Naive B cell (primary cell): ENCODE data around the gene GNAI1. TPM values are rescaled to one million over a fixed set of nuclear protein-coding genes. Genes with fewer than 3 reads are reported as not detected.

Experiments
- ATAC-seq, 2 donors: fragments of 150-1000 bp; cut with Tn5 transposase; 2 replicates each; pipeline ENCODE4 v1.10.0; 2021; ENCODE audit warnings: low read depth in 2 of 2, mild to moderate bottlenecking in 2 of 2, moderate library complexity in 2 of 2
- DNase-seq: peaks from one replicate; pipeline ENCODE4 v3.0.0; 2022
- H3K27ac Mint-ChIP-seq, 6 donors: one replicate each; pipeline ENCODE4 v1.8.0; 2020 to 2022; ENCODE audit warnings: mild to moderate bottlenecking in 6 of 6, mixed read lengths in 6 of 6, moderate library complexity in 5 of 6, inconsistent platforms in 2 of 6
- H3K27me3 Mint-ChIP-seq, 3 donors: one replicate each; pipeline ENCODE4 v1.8.0; 2021 to 2022; ENCODE audit warnings: mixed read lengths in 3 of 3, mild to moderate bottlenecking in 1 of 3
- H3K36me3 Mint-ChIP-seq, 2 donors: one replicate each; pipeline ENCODE4 v1.8.0; 2020 to 2022; ENCODE audit warnings: mixed read lengths in 2 of 2, inconsistent platforms in 1 of 2, mild to moderate bottlenecking in 1 of 2
- H3K4me1 Mint-ChIP-seq, 3 donors: one replicate each; pipeline ENCODE4 v1.8.0; 2020 to 2022; ENCODE audit warnings: mixed read lengths in 3 of 3, inconsistent platforms in 1 of 3, mild to moderate bottlenecking in 1 of 3, moderate library complexity in 1 of 3
- H3K4me3 Mint-ChIP-seq, 8 donors: one replicate each; pipeline ENCODE4 v1.8.0; 2020 to 2022; ENCODE audit warnings: mild to moderate bottlenecking in 8 of 8, mixed read lengths in 8 of 8, moderate library complexity in 8 of 8, inconsistent platforms in 2 of 8
- H3K9me3 Mint-ChIP-seq, 7 donors: one replicate each; pipeline ENCODE4 v1.8.0; 2020 to 2022; ENCODE audit warnings: mixed read lengths in 7 of 7, mild to moderate bottlenecking in 5 of 7, inconsistent platforms in 2 of 7, moderate library complexity in 1 of 7
- polyA plus RNA-seq, 6 donors: library from polyadenylated mRNA; unstranded; fragments of 300-500 nt; fragmentation: Illumina TruSeq; gene quantifications; one replicate each; pipeline ENCODE4 v1.2.3, GENCODE V29; 2021; ENCODE audit warnings: low read depth in 6 of 6

GNAI1 gene
- polyA plus RNA-seq: 1 to 10 TPM in 2 of 6 donors, under 1 TPM in 2, not detected in 2; 0.44 to 1.1 (median 0.93) TPM

- H3K27ac Mint-ChIP-seq: peak within 1 kb of the TSS in 1 of 6 donors; percentile 53
Measured at GRCh38 chr7:80134536-80135308, at the start of gene GNAI1. GNAI1 (plus strand) TSS chr7:80134831; CDS start chr7:80135161, 330 bp downstream.

GRCh38 chr7:80087051-80087770 is 47.4 kb upstream of the GNAI1 start:
- Mint-ChIP-seq H3K9me3 (no peaks in the 10 kb centered on the region), H3K27me3 (no peaks in the 10 kb centered on the region), H3K4me3 (no peak overlapping the region), H3K36me3 (no peaks in the 10 kb centered on the region), H3K4me1 (no peaks in the 10 kb centered on the region), H3K27ac (no peak overlapping the region)
- no peak for ATAC-seq
- no peak for DNase-seq

More at GRCh38 chr7:80134536-80135308, at the start of gene GNAI1:
- Mint-ChIP-seq H3K4me3 (peak within 1 kb of the TSS; percentile 79 to 93 (median 89)), H3K4me1 (peaks cover 16 to 30% (median 18%) of the 10 kb centered on the region in 3 donors), H3K27me3 (peaks cover 31 to 42% (median 38%) of the 10 kb centered on the region in 3 donors), H3K36me3 (peaks cover 0 to 7% of the 10 kb centered on the region in 2 donors), H3K9me3 (peaks cover 0 to 4% (median 0%) of the 10 kb centered on the region in 7 donors)
- DNase-seq (peak; percentile 7), ATAC-seq (peak; percentile 55 to 60)

- no peak for DNase-seq
Measured at GRCh38 chr7:80087771-80088170, 46.9 kb upstream of the GNAI1 start.

GRCh38 chr7:80088705-80089104 is 45.9 kb upstream of the GNAI1 start:
- H3K27ac Mint-ChIP-seq: no peak overlapping the region
- ATAC-seq (no peak), DNase-seq (no peak)
- H3K27me3 Mint-ChIP-seq: no peaks in the 10 kb centered on the region
- no peak overlapping the region for H3K4me3 Mint-ChIP-seq
- H3K9me3 Mint-ChIP-seq: no peaks in the 10 kb centered on the region
- no peaks in the 10 kb centered on the region for H3K4me1 Mint-ChIP-seq
- no peaks in the 10 kb centered on the region for H3K36me3 Mint-ChIP-seq

More at GRCh38 chr7:80087771-80088170, 46.9 kb upstream of the GNAI1 start:
- Mint-ChIP-seq H3K27ac (no peak overlapping the region), H3K9me3 (no peaks in the 10 kb centered on the region), H3K4me1 (no peaks in the 10 kb centered on the region), H3K4me3 (no peak overlapping the region), H3K36me3 (no peaks in the 10 kb centered on the region), H3K27me3 (no peaks in the 10 kb centered on the region)
- ATAC-seq: no peak

GRCh38 chr7:80089366-80089765 is 45.3 kb upstream of the GNAI1 start:
- Mint-ChIP-seq H3K27ac (no peak overlapping the region), H3K4me1 (no peaks in the 10 kb centered on the region), H3K9me3 (no peaks in the 10 kb centered on the region), H3K4me3 (no peak overlapping the region), H3K36me3 (no peaks in the 10 kb centered on the region), H3K27me3 (no peaks in the 10 kb centered on the region)
- DNase-seq (no peak), ATAC-seq (no peak)

DNA sequence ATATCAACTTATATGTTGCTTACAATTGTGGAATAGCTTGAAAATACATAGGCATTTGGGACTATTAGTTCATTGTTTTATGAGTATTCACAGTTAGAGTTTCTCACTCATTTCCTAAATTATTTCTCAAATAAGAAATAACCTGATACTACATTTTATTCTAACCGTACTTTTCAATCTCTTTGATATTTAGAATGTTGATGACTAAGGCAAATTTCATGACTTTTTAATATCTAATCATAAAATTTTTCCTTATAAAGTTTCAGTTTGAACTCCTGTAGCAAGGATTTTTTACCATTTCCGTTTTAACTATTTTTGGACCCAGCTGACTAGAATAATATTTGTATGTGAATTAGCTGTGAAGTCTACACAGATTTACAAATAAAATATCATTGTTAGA is 41.3 kb upstream of the GNAI1 start:
- no peaks in the 10 kb centered on the region for H3K4me1 Mint-ChIP-seq
- no peak overlapping the region for H3K27ac Mint-ChIP-seq
- no peaks in the 10 kb centered on the region for H3K9me3 Mint-ChIP-seq
- H3K27me3 Mint-ChIP-seq: no peaks in the 10 kb centered on the region
- no peak for ATAC-seq
- no peak for DNase-seq
- H3K36me3 Mint-ChIP-seq: no peaks in the 10 kb centered on the region
- no peak overlapping the region for H3K4me3 Mint-ChIP-seq

DNA sequence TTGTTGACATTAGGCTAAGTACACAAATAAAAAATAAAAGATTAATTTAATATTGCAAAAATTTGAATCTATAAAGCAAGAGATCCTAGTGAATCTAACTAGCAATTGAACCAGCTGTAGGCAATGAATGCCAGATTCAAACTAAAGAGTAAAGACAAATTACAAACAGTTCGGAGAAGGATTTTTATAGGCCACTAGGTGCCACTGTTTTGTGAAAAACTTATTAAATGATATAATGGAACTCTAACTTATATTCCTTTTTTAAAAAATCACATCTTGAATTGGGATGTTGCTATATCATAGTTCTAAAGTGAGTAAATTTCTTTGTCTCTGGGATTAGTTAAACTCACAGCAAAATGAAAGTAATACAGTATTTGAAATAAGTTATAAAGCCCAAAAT is 39.1 kb upstream of the GNAI1 start:
- no peaks in the 10 kb centered on the region for H3K36me3 Mint-ChIP-seq
- ATAC-seq (no peak), DNase-seq (no peak)
- H3K9me3 Mint-ChIP-seq: no peaks in the 10 kb centered on the region
- H3K27ac Mint-ChIP-seq: no peak overlapping the region
- no peaks in the 10 kb centered on the region for H3K27me3 Mint-ChIP-seq
- H3K4me3 Mint-ChIP-seq: no peak overlapping the region
- H3K4me1 Mint-ChIP-seq: no peaks in the 10 kb centered on the region

DNA sequence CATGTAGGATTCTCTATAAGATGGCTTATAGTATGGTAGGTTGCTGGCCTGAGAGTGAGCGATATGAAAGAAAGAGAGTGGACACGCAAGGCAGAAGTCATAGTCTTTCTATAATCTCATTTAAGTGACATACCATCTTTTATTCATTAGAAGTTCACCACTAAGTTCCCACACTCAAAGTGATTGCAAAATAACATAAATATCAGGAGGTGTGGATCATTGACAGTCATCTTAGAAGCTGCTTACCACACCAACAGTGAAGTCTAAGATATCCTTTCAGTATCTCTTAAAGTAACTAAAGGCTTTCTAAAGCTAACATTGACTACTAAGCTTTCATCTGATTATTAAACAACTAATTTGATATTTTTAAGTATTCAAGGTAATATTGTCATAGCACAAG is 36.9 kb upstream of the GNAI1 start:
- H3K4me1 Mint-ChIP-seq: no peaks in the 10 kb centered on the region
- no peaks in the 10 kb centered on the region for H3K36me3 Mint-ChIP-seq
- H3K4me3 Mint-ChIP-seq: no peak overlapping the region
- no peak for ATAC-seq
- no peaks in the 10 kb centered on the region for H3K27me3 Mint-ChIP-seq
- no peak overlapping the region for H3K27ac Mint-ChIP-seq
- no peaks in the 10 kb centered on the region for H3K9me3 Mint-ChIP-seq
- DNase-seq: no peak

DNA sequence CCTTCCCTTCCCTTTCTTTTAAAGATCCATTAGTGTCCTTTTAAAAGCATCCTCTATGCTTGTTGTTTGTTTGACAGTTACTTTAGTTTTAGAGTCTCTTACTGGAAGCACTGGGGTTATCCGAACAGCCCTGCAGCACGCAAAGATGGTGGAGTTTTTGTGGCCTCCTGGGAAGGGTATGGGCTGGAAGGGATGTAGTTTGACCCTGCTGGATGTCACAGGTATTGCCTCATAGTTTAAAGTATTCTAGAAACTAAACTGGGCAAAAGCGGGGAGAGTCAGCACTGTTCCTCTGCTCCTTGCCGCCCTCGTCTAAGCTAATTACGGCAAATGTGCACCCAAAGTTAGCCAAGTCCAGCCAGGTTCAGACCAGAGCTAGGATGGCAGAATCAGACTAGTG is 35.8 kb upstream of the GNAI1 start:
- H3K4me1 Mint-ChIP-seq: no peaks in the 10 kb centered on the region
- ATAC-seq: no peak
- DNase-seq: no peak
- H3K4me3 Mint-ChIP-seq: no peak overlapping the region
- no peak overlapping the region for H3K27ac Mint-ChIP-seq
- H3K9me3 Mint-ChIP-seq: no peaks in the 10 kb centered on the region
- H3K36me3 Mint-ChIP-seq: no peaks in the 10 kb centered on the region
- no peaks in the 10 kb centered on the region for H3K27me3 Mint-ChIP-seq

DNA sequence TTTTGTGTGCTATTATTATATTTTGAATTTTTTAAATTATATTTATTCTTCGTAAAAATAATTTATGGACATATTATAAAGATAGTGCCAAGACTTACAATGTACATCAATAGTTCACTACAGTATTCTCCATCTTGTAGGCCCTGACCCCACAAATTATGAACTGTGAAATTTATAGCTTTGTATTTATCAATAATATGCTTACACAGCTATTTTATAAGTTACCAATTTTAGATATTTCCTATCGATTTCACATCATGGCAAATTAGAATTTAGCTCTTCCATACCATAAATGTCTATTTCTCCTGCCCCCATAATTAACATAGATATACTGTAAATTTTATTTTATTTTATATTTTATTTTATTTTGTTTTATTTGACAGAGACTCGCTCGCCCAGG is 34.4 kb upstream of the GNAI1 start:
- no peaks in the 10 kb centered on the region for H3K9me3 Mint-ChIP-seq
- DNase-seq: no peak
- no peaks in the 10 kb centered on the region for H3K36me3 Mint-ChIP-seq
- no peak for ATAC-seq
- no peak overlapping the region for H3K27ac Mint-ChIP-seq
- no peak overlapping the region for H3K4me3 Mint-ChIP-seq
- no peaks in the 10 kb centered on the region for H3K4me1 Mint-ChIP-seq
- H3K27me3 Mint-ChIP-seq: no peaks in the 10 kb centered on the region

GRCh38 chr7:80105701-80106408 is 28.8 kb upstream of the GNAI1 start:
- Mint-ChIP-seq H3K9me3 (no peaks in the 10 kb centered on the region), H3K27ac (peak overlapping the region in 2 of 6 donors; percentile 26 to 39), H3K27me3 (no peaks in the 10 kb centered on the region), H3K4me3 (no peak overlapping the region), H3K36me3 (no peaks in the 10 kb centered on the region), H3K4me1 (peaks cover 5 to 9% (median 5%) of the 10 kb centered on the region in 3 donors)
- no peak for ATAC-seq
- DNase-seq: no peak

DNA sequence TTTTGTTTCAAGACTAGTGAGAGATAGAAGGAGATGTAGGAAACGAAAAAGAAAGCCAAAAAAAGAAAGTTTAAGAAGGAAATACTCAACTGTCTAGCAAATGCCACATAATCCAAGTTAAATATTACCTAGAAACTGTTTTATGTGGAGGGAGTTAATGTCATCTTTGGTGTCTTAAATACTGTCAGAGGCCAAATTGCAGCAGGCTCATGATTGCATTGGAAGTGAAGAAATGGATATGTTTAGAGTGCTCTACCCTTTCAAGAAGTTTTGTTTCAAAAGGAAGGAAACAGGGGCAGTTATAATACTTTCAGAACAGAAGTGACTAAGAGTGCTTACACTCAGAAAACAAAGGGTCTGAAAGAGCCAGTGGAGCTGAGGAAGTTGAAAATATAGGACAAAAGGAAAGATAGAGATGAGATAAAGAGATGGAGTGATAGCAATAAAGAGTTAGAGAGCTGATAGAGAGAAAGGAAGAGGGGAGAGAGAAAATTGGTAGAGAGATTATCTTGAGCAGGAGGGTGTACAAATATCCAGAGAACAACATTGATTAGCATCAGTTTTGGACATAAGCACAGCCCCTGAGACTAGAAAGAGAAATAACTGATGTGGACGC is 28.0 kb upstream of the GNAI1 start:
- no peaks in the 10 kb centered on the region for H3K27me3 Mint-ChIP-seq
- peak overlapping the region in 3 of 6 donors; percentile 18 to 93 (median 39) for H3K27ac Mint-ChIP-seq
- no peak for DNase-seq
- no peak for ATAC-seq
- no peaks in the 10 kb centered on the region for H3K9me3 Mint-ChIP-seq
- peaks cover 5 to 9% (median 5%) of the 10 kb centered on the region in 3 donors for H3K4me1 Mint-ChIP-seq
- H3K4me3 Mint-ChIP-seq: peak overlapping the region in 3 of 8 donors; percentile 0 to 27 (median 6)
- H3K36me3 Mint-ChIP-seq: no peaks in the 10 kb centered on the region

DNA sequence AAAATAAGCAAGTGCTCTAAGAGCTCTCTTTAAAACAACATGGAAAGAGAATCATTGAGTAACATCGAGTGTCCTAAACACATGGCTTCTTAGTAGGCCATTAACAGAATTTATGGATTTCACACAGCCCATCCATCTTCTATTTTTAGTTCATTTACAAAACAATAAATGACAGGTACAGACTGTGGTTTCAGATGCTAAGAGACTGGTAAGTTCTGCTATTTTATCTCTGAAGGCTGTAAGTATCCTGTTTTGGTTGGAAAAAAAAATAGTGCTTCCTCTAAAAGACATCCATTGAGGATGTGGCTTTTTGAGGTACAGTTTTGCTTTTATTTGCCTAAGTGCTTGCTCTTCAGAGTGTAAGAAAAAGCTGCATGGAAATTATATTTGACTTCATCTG is 27.4 kb upstream of the GNAI1 start:
- no peaks in the 10 kb centered on the region for H3K36me3 Mint-ChIP-seq
- peak overlapping the region in 1 of 6 donors; percentile 93 for H3K27ac Mint-ChIP-seq
- ATAC-seq (peak in 1 of 2 donors; percentile 64), DNase-seq (no peak)
- no peak overlapping the region for H3K4me3 Mint-ChIP-seq
- H3K9me3 Mint-ChIP-seq: no peaks in the 10 kb centered on the region
- no peaks in the 10 kb centered on the region for H3K27me3 Mint-ChIP-seq
- H3K4me1 Mint-ChIP-seq: peaks cover 5 to 9% (median 5%) of the 10 kb centered on the region in 3 donors
